GM19025 (cell line): ENCODE data around the gene MSL1.

ENCODE experiments used
- ATAC-seq: cut with Tn5 transposase; IDR thresholded peaks from one replicate; pipeline ENCODE4 v1.9.1; 2021; ENCODE audit warnings: mild to moderate bottlenecking, low read depth, moderate library complexity; ENCODE audit not compliant: unreplicated experiment

Gene MSL1

GRCh38 chr17:40103071-40103661 is 18.6 kb upstream of the MSL1 start:
- ATAC-seq = no peak

GRCh38 chr17:40103688-40104087 is 18.1 kb upstream of the MSL1 start:
- no peak for ATAC-seq

GRCh38 chr17:40104594-40105486 is 16.9 kb upstream of the MSL1 start:
- ATAC-seq = no peak

- no peak for ATAC-seq
Observed at GRCh38 chr17:40105861-40106759, 15.7 kb upstream of the MSL1 start.

DNA sequence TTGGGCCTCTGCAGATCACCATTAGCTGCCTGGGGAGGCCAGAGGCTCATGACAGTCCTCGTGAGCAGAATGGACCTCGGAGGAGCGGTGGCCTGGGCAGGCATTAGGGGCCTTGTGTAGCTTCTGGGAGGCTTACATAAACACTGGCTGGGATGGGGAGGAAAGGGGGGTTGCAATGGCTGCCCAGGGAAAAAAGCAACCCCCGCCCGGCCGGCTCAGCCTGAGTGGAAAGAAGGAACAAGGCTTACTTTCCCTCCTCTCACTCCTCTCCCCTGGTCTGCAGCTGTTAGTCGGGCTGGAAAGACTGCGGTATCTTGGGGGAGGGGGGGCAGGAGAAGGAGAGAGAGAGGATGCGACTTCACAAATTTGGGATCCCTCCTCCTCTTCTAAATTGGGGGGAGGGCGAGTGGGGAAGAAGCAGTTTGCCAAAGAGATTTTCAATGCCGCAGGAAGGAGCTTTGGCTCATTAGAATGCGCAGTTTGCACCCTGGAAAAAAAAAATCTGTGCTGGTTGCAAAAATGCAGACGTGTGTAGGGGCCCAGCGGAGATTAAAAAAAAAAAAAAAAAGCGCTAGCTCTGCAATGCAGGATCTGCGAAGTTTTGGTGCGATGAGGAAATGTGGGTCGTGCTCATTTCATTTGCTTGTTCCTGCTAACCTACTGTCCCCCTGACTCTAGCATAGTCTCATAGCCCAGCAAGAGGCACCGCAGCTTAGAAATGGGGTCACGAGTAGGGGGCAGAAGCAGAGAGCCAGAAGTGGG is 14.8 kb upstream of the MSL1 start:
- no peak for ATAC-seq

GRCh38 chr17:40107522-40108174 is 14.1 kb upstream of the MSL1 start:
- ATAC-seq = no peak

DNA sequence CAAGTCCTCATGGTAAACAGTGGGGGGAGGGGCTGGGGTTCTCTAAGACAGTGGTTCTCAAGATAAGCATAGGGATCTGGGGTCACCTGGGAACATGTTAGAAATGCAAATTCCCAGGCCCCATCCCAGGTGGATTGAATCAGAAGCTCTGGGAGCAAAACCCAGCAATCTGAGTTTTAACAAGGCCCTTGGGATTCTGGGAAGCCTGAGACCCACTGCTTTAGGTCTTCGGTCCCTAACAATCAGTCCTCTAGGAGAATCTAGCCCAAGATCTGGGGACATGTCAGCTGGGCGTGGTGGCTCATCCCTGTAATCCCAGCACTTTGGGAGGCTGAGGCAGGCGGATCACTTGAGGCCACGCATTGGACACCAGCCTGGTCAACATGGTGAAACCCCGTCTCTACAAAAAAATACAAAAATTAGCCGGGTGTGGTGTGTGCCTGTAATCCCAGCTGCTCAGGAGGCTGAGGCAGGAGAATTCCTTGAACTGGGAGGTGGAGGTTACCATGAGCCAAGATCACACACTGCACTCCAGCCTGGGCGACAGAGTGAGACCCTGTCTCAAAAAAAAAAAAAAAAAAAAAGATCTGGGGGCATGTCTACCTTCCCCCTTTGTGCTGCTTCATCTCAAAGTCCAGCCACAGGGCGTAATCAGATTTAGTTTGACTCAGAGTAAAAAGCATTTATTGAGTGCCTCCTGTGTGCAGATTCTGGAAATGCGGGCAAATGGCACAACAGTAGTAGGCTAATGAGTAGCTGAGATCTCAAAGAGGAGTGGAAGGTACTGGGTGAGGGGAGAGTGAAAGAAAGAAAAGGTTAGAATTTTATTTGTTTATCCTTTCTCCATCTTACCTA is 12.6 kb upstream of the MSL1 start:
- ATAC-seq = no peak

DNA sequence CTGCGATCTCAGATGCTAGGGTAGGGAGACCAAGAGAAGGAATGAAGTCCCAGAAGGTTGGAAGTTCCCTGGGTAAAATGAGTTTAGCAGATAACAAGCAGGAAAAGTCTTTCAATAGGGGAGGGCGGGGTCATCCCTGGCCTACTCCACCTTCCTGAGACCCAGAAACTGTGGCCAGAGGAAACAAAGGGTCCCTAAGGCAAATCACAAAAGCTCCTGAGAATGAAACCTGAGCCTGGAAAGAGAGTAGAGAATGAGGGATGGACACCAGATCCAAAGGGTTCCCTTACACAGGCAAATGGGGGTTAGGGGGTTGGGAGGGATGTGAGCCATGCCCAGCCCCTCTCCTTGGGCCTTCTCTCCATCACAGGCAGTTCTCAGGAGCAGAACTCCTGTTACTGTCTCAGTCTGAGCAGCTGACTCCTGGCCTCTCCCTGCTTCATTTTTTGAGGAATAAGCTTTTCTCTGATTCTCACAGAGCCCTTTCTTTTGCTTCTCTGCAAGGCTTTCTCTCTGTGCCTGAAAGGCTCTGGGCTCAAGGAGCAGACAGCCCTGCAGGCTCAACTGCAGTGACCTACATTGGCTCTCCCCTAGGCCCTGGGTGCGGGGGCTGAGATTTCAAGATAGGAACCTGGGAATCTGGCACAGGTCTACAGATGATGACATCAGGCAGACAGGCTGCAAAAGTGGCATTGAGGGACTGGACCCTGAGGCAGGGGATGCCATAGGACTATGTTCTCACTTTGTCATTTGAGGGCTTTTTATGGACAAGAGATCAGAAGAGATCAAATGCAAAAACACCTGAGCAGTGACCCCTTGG is 11.5 kb upstream of the MSL1 start:
- ATAC-seq = no peak

DNA sequence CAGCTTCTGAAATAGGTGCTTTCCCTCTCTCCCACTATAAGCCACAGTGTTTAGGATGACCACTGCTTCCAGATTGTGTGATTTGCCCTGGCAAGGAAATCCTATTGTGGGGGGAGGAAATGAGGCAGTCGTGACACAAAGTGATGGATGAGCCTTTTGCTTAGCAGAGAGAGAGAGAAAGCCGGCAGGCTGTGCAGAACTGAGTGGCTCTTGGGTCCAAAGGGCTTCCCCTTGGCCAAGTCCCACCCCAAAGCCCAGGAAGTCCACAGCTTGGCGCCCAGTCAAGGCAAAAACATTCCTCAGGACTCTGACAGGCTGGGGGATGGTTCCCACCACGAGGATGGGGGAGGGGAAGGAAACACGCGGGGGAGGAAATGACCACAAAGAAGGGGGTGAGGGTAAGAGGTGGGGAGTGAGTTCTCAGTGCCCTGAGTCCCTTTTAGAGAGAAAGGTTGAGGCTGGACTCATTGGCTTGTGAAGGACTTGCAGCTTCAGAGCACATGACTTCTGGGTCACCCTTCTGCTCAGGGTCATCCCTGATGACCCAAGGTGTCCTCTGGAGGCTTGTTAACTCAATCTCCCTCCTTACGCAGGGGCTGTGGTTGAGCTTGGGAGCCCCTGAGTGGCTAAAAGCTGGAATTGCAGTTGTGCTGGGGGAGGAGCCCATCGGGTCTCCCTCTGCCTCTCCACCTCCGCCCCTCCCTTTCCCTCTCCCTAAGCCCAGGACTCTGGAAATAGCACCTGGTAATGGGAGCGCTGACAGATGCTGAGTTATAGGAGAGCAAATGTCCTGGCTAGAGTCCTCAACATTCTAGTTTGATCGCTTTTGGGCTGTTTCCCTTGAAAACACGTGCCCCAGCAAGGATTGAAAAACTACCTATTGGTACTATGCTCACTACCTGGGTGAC is 10.3 kb upstream of the MSL1 start:
- no peak for ATAC-seq

DNA sequence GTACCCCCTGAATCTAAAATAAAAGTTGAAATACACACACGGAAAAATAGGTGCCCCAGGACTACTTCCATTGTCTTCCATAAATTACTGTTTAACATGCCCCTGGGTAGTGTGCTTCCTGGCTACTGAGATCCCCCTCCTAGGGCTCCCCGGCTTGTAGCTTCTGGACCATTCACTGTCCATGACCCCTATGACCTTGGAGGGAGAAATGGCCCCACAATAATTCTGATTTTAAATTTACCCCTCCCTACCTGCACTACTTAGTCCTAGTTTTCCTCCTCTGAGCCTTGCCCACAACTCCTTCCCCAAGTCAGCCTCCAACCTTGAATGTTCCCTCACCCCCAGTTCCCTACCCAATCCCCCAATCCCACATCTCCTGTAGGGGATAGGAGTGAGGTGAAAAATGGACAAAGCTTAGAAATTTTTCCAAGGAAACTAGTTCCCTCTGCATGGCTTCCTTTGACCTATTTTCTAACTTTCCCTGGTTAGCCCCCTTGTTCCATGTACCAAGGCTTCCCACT is 9.5 kb upstream of the MSL1 start:
- ATAC-seq = no peak

- no peak for ATAC-seq
Observed at GRCh38 chr17:40112718-40113109, 9.1 kb upstream of the MSL1 start.

DNA sequence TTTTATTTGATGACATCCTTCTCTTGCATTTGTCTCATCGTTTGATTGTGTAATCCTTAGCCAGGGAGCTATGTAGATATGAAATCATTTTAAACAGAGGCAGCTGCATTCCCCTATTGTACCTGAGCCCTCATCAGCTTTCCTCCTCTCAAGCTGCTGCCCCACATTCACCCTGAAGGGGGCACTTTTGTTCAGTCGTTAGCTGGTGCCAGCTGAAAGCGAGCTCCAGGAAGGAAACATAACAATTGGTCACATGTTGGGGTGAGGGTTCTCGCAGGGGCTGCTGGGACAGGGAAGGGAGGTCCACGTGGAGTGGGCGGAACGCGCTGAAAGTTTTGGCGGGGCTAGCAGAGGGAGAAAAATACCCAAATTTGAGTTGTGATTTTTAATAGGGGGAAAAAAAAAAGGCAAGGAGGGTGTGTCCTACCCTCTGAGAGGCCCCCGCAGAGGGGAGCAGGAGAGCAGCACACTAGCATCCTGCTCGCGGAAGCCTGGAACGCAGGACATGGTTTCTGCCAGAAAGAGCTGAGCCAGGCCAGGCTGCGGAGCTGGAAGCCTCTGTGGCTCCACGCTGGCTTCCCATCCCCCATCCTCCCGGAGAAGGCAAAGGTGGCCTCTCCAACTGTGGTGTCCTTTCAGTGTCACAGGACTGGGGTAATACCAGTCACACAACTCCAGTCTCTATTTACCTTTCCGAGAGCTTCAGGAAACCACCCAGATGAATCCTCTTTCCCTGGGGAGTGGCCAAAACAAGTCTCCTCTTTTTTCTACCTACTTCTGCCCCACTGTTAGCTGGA is 8.5 kb upstream of the MSL1 start:
- ATAC-seq = peak; percentile 77

GRCh38 chr17:40113907-40114245 is 7.9 kb upstream of the MSL1 start:
- ATAC-seq = no peak

DNA sequence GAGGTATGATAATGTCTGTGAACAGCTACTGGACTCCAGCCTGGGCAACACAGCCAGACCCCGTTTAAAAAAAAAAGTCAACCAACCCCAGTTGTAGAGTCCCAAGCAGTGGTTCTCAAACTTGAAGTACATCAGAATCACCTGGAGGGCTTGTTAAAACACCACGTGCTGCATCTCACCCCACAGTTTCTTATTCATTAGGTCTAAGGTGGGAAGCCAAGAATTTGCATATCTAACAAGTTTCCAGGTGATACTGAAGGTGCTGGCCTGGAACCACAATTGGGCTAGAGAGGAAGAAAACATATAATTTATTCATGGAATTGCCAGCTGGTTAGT is 6.7 kb upstream of the MSL1 start:
- no peak for ATAC-seq

DNA sequence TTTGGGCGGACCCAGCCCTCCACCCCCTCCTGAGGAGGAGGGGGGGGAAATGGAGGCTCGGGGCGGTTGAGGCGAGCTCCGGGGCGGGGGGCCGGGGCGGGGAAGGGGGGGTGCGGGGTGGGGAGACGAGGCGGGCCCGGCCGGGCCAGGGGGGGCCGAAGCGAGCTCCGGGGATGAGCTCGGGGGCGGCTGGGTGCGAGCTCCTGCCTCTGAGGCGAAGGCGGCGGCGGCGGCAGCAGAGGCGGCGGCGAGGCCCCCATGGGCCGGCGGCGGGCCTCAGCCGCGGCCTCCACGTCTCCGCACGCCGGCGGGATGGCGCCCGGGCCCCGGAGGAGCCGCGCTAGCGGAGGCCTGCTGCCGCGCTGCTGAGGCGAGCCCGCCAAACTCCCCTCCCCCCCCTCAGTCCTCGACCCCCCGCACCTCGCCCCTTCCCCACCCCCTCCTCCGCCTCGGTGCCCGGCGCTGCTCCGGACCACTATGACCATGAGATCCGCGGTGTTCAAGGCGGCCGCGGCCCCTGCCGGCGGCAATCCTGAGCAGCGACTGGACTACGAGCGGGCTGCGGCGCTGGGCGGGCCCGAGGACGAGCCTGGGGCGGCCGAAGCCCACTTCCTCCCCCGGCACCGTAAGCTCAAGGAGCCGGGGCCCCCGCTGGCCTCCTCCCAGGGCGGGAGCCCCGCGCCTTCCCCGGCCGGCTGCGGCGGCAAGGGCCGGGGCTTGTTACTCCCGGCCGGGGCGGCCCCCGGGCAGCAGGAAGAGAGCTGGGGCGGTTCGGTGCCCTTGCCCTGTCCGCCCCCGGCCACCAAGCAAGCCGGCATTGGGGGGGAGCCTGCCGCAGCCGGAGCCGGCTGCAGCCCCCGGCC is 596 bp downstream of the MSL1 start:
- no peak for ATAC-seq
